Erythroblast (primary cell): ENCODE results near the gene GLIPR1L2.

Source experiments
- GATA1 ChIP-seq: IDR thresholded peaks from 2 replicates; pipeline ENCODE4 v1.6.1; 2011; ENCODE audit warnings: low read depth, mild to moderate bottlenecking, control low read depth, low read length, moderate library complexity
- POLR2A ChIP-seq: IDR thresholded peaks from 2 replicates; pipeline ENCODE4 v1.6.1; 2011; ENCODE audit warnings: mild to moderate bottlenecking, low read length

- no peak for TF ChIP-seq POLR2A
- TF ChIP-seq GATA1: no peak
Measured at GRCh38 chr12:75457191-75457590, 66.3 kb downstream of the GLIPR1L2 start.
